Trophoblast cell (in vitro differentiated cells and primary cell): ENCODE results near the gene SLC39A10.

Experiments
- DNase-seq, 2 donors: peaks; one replicate each; pipeline ENCODE4 v3.0.0-alpha.2; 2016
- H2AFZ ChIP-seq: 2 replicates; pipeline ENCODE4 v1.6.1; 2013; ENCODE audit warnings: low read length, moderate library complexity, mild to moderate bottlenecking; ENCODE audit not compliant: insufficient read depth, poor library complexity
- H2AK5ac ChIP-seq: 2 replicates; pipeline ENCODE4 v1.6.1; 2013; ENCODE audit warnings: mild to moderate bottlenecking, low read length
- H2BK120ac ChIP-seq: 2 replicates; pipeline ENCODE4 v1.6.1; 2013; ENCODE audit warnings: low read length, mild to moderate bottlenecking, moderate library complexity; ENCODE audit not compliant: insufficient read depth, poor library complexity
- H2BK12ac ChIP-seq: 2 replicates; pipeline ENCODE4 v1.6.1; 2013; ENCODE audit warnings: mild to moderate bottlenecking, low read length, moderate library complexity
- H2BK5ac ChIP-seq: 2 replicates; pipeline ENCODE4 v1.6.1; 2013; ENCODE audit warnings: low read length, low read depth, moderate library complexity, mild to moderate bottlenecking; ENCODE audit not compliant: poor library complexity
- H3K14ac ChIP-seq: 2 replicates; pipeline ENCODE4 v1.6.1; 2013; ENCODE audit warnings: mild to moderate bottlenecking, low read length
- H3K18ac ChIP-seq: 2 replicates; pipeline ENCODE4 v1.6.1; 2013; ENCODE audit warnings: mild to moderate bottlenecking, low read length
- H3K23ac ChIP-seq: 2 replicates; pipeline ENCODE4 v1.6.1; 2013; ENCODE audit warnings: low read length
- H3K27ac ChIP-seq: 2 replicates; pipeline ENCODE4 v1.5.1; 2013; ENCODE audit warnings: low read depth, mild to moderate bottlenecking, inconsistent platforms, low read length, moderate library complexity
- H3K27me3 ChIP-seq: 2 replicates; pipeline ENCODE4 v1.6.1; 2013; ENCODE audit warnings: inconsistent platforms, mild to moderate bottlenecking, low read length, moderate library complexity; ENCODE audit not compliant: insufficient read depth
- H3K36me3 ChIP-seq, 2 experiments: 1 replicate in 1 of 2; 2 replicates in 1 of 2; pipeline ENCODE4 v1.6.1; 2013; ENCODE audit warnings: low read length in 2 of 2, mild to moderate bottlenecking in 2 of 2, moderate library complexity in 1 of 2; ENCODE audit not compliant: insufficient read depth in 2 of 2, control insufficient read depth in 1 of 2
- H3K4ac ChIP-seq: 2 replicates; pipeline ENCODE4 v1.6.1; 2013; ENCODE audit warnings: low read depth, mild to moderate bottlenecking, low read length, moderate library complexity
- H3K4me1 ChIP-seq, 2 experiments: 1 replicate in 1 of 2; 2 replicates in 1 of 2; pipeline ENCODE4 v1.6.1; 2013; ENCODE audit warnings: low read length in 2 of 2, mild to moderate bottlenecking in 2 of 2, moderate library complexity in 1 of 2; ENCODE audit not compliant: insufficient read depth in 2 of 2, control insufficient read depth in 1 of 2
- H3K4me2 ChIP-seq: 2 replicates; pipeline ENCODE4 v1.6.1; 2013; ENCODE audit warnings: inconsistent platforms, mild to moderate bottlenecking, low read length, moderate library complexity
- H3K4me3 ChIP-seq: 2 replicates; pipeline ENCODE4 v1.5.1; 2013; ENCODE audit warnings: mild to moderate bottlenecking, low read depth, low read length, inconsistent platforms
- H3K79me1 ChIP-seq: one replicate; pipeline ENCODE4 v1.6.1; 2013; ENCODE audit warnings: low read length
- H3K79me2 ChIP-seq: 2 replicates; pipeline ENCODE4 v1.6.1; 2013; ENCODE audit warnings: low read length, mild to moderate bottlenecking; ENCODE audit not compliant: control insufficient read depth, insufficient read depth, poor library complexity
- H3K9ac ChIP-seq: 2 replicates; pipeline ENCODE4 v1.6.1; 2013; ENCODE audit warnings: mild to moderate bottlenecking, low read length
- H3K9me3 ChIP-seq: 2 replicates; pipeline ENCODE4 v1.6.1; 2013; ENCODE audit warnings: low read depth, mild to moderate bottlenecking, control low read depth, inconsistent platforms, low read length; ENCODE audit not compliant: insufficient read depth
- H4K12ac ChIP-seq: 2 replicates; pipeline ENCODE4 v1.6.1; 2013; ENCODE audit warnings: low read depth, mild to moderate bottlenecking, low read length, moderate library complexity
- H4K8ac ChIP-seq: 2 replicates; pipeline ENCODE4 v1.6.1; 2013; ENCODE audit warnings: low read depth, mild to moderate bottlenecking, low read length, moderate library complexity
- H4K91ac ChIP-seq: one replicate; pipeline ENCODE4 v1.6.1; 2013; ENCODE audit warnings: low read depth, mild to moderate bottlenecking, low read length, moderate library complexity
- WGBS: extraction: QIAGEN DNeasy Blood & Tissue Kit; methylation state at CpG from one replicate; pipeline ENCODE4 v1.1.7; 2013; ENCODE audit warnings: missing lambda C conversion rate; ENCODE audit not compliant: insufficient read length, insufficient coverage; ENCODE audit errors: extremely low coverage; 5-methylcytosine and 5-hydroxymethylcytosine counted together

SLC39A10 gene

DNA sequence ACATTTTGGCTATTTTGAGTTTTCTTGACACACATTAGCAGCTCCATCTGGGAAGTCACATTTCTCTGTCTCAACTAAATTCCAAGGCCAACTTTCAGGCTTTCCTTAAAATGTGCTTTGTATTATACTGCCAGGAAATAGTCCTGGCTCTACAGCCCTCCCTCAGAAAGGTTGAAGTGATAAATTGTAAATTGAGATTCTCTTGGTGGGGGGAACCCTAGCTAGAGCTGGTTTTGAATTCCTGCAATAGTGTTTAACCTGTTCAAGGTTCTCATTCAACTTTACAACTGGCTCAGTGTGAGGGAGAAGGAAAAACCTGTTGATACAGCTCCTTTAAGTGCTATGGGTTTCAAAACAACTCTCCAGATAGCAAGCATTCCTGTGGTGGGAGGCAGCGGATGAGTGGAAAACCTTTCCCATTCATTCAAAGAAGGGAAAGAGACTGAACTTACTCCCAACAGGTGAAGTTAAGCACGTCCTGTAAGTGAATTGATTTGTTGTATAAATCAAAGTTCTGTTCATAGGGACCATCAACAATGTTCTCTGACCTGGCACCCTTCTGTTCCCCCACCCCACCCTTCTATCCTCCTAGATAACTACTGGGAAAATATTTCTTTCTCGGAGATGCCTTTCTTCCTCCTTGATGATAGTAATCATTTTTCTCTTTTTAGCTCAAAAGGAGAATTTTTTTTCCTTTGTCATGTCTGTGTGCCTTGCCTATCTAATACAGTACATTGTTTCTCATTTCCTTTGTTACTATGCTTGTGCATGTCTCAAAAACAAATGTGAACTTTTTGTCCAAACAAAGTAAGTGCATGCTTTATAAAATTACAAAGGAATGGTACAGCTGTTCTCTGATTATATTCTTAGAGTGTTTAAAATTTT is 44.2 kb upstream of the SLC39A10 start:
- no CpG with 5 or more reads among the region's 3 CpGs for WGBS
- peak overlapping the region; percentile 50 for H3K4me2 ChIP-seq

DNA sequence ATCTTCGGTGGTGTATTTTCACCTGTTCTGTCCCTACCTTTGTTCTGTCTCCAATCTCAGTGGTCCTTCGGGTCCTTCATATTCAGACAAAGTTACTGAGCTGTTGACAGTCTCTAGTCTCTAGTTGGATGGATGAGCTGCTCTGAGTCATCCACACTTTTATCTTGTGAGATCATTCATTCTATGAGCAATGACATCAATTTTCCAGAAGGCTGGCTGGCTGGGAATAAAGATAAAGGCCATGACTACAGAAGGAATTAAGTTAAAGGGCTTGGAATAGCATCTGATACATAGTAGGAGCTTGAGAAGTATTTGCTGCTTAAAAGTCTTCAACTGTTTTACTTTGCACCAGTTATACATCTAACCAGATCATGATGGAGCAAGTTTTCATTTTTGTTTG is 43.1 kb upstream of the SLC39A10 start:
- Histone ChIP-seq H3K4ac (no peak overlapping the region), H3K79me2 (no peaks in the 10 kb centered on the region), H3K9ac (no peak overlapping the region), H3K36me3 (no peaks in the 10 kb centered on the region), H3K27ac (peak overlapping the region; percentile 57), H3K4me3 (no peak overlapping the region), H3K27me3 (no peaks in the 10 kb centered on the region), H3K4me2 (peak overlapping the region; percentile 3), H3K9me3 (no peaks in the 10 kb centered on the region), H3K14ac (no peak overlapping the region), H2AK5ac (no peak overlapping the region), H2BK12ac (no peak overlapping the region), H4K12ac (no peak overlapping the region), H2BK120ac (no peak overlapping the region), H2AFZ (no peak overlapping the region), H3K18ac (no peak overlapping the region), H3K4me1 (peaks cover 3 to 10% of the 10 kb centered on the region in 2 experiments), H4K91ac (no peak overlapping the region), H3K23ac (no peak overlapping the region), H2BK5ac (no peak overlapping the region), H3K79me1 (peaks cover 13% of the 10 kb centered on the region), H4K8ac (no peak overlapping the region)
- no CpG with 5 or more reads among the region's 2 CpGs for WGBS
- DNase-seq: peak; percentile 79 to 95

More for the DNA sequence above, 44.2 kb upstream of the SLC39A10 start:
- no peak overlapping the region for H4K12ac ChIP-seq
- peak; percentile 77 to 88 for DNase-seq
- peak overlapping the region; percentile 92 for H3K27ac ChIP-seq
- H3K9me3 ChIP-seq: no peaks in the 10 kb centered on the region
- H3K79me2 ChIP-seq: no peaks in the 10 kb centered on the region
- H2BK12ac ChIP-seq: no peak overlapping the region
- H3K14ac ChIP-seq: no peak overlapping the region
- H3K27me3 ChIP-seq: no peaks in the 10 kb centered on the region
- H4K91ac ChIP-seq: peak overlapping the region; percentile 94
- H3K4me3 ChIP-seq: no peak overlapping the region
- H3K23ac ChIP-seq: no peak overlapping the region
- H3K18ac ChIP-seq: no peak overlapping the region
- H2AK5ac ChIP-seq: no peak overlapping the region
- peaks cover 13% of the 10 kb centered on the region for H3K79me1 ChIP-seq
- H3K4me1 ChIP-seq: peaks cover 3 to 10% of the 10 kb centered on the region in 2 experiments
- H4K8ac ChIP-seq: no peak overlapping the region
- H2AFZ ChIP-seq: no peak overlapping the region
- H2BK5ac ChIP-seq: peak overlapping the region; percentile 80
- no peak overlapping the region for H3K4ac ChIP-seq
- peak overlapping the region; percentile 86 for H2BK120ac ChIP-seq
- no peaks in the 10 kb centered on the region for H3K36me3 ChIP-seq
- H3K9ac ChIP-seq: no peak overlapping the region

DNA sequence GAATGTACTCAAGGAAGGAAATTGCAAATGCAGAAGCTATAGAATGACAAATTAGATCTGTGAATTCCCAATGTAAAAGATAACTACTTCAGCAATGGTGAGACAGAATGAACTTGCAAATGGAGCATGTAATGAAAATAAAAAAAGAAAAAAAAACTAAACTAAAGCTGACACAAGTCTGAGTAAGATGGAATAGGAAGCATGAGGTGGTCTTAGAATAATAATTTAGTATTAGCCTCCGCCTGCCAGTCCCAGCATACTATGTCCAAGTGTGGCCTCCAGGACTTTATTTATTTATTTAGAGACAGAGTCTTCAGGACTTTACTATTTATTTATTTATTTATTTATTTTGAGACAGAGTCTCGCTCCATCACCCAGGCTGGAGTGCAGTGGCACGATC is 37.4 kb upstream of the SLC39A10 start:
- WGBS: no CpG with 5 or more reads among the region's 3 CpGs
- Histone ChIP-seq H2BK12ac (no peak overlapping the region), H3K23ac (no peak overlapping the region), H3K18ac (no peak overlapping the region), H3K27me3 (no peaks in the 10 kb centered on the region), H3K79me2 (no peaks in the 10 kb centered on the region), H2AK5ac (no peak overlapping the region), H3K9ac (no peak overlapping the region), H4K91ac (no peak overlapping the region), H4K8ac (no peak overlapping the region), H3K4me2 (no peak overlapping the region), H3K4me3 (no peak overlapping the region), H3K14ac (no peak overlapping the region), H3K4me1 (peaks cover 3 to 7% of the 10 kb centered on the region in 2 experiments), H2BK120ac (no peak overlapping the region), H2BK5ac (no peak overlapping the region), H2AFZ (no peak overlapping the region), H3K9me3 (no peaks in the 10 kb centered on the region), H3K4ac (no peak overlapping the region), H3K27ac (no peak overlapping the region), H4K12ac (no peak overlapping the region), H3K36me3 (no peaks in the 10 kb centered on the region), H3K79me1 (peaks cover 6% of the 10 kb centered on the region)
- DNase-seq: no peak

DNA sequence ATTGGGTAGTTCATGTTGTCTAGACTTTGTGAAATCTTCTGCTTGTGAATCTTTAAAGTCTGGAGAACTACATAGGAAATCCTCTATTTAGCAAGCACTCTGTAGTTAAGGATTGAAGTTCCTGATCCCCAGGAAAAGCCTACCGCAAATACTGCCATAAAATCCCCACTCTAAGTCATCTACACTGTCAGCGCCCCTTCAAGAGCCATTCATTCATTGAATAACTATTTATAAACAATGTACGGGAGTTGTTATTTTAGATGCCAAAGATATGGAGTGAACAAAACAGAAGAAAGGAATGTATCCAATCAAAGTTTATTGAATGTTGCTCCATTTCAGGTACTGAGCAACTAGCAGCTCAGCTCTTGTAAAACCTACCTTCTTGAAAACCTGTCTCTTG is 36.5 kb upstream of the SLC39A10 start:
- Histone ChIP-seq H3K23ac (no peak overlapping the region), H4K91ac (no peak overlapping the region), H3K79me1 (peaks cover 4% of the 10 kb centered on the region), H3K4ac (no peak overlapping the region), H2BK120ac (no peak overlapping the region), H3K9me3 (no peaks in the 10 kb centered on the region), H3K36me3 (no peaks in the 10 kb centered on the region), H3K4me1 (no peaks in the 10 kb centered on the region), H3K27ac (no peak overlapping the region), H2BK5ac (no peak overlapping the region), H3K9ac (no peak overlapping the region), H4K12ac (no peak overlapping the region), H3K79me2 (no peaks in the 10 kb centered on the region), H3K14ac (no peak overlapping the region), H4K8ac (no peak overlapping the region), H2AFZ (no peak overlapping the region), H3K27me3 (no peaks in the 10 kb centered on the region), H3K4me2 (no peak overlapping the region), H2BK12ac (no peak overlapping the region), H2AK5ac (no peak overlapping the region), H3K18ac (no peak overlapping the region), H3K4me3 (no peak overlapping the region)
- DNase-seq: peak in 1 of 2 donors; percentile 32
- no CpG with 5 or more reads among the region's 3 CpGs for WGBS
